ENCODE results near the gene NES. TPM values are rescaled to one million over a fixed set of nuclear protein-coding genes. Genes with fewer than 3 reads are reported as not detected.

Gene NES
- polyA plus RNA-seq, 3 donors = not detected

- H3K79me2 ChIP-seq (ENCODE audit: insufficient read depth, low read length) = no peaks in the 10 kb centered on the region
- no peak overlapping the region for H3K4me3 ChIP-seq (replicated peaks in 1 of 3; ENCODE audit: low read depth in 2 of 3, low read length in 3 of 3)
- H4K20me1 ChIP-seq (ENCODE audit: insufficient read depth, low read length) = no peaks in the 10 kb centered on the region
- H3K4me3 Mint-ChIP-seq = peak overlapping the region in 1 of 2 donors; percentile 74
- peaks cover 64% of the 10 kb centered on the region for H3K4me1 Mint-ChIP-seq
- H3K36me3 Mint-ChIP-seq = peaks cover 0 to 3% of the 10 kb centered on the region in 2 donors
- peaks cover 62 to 69% of the 10 kb centered on the region in 2 donors for H3K4me1 ChIP-seq (ENCODE audit: control insufficient read depth in 1 of 2, insufficient read depth in 2 of 2, low read length in 2 of 2)
- WGBS (ENCODE audit: insufficient coverage) = 75% methylated on average over 6 of the region's 10 CpGs
- H3K36me3 ChIP-seq (replicated peaks in 1 of 2; ENCODE audit: control insufficient read depth in 1 of 2, insufficient read depth in 2 of 2, low read length in 2 of 2) = no peaks in the 10 kb centered on the region
- peaks cover 48 to 61% (median 52%) of the 10 kb centered on the region in 3 donors for H3K27me3 Mint-ChIP-seq (ENCODE audit: low read depth in 3 of 3)
- no peak for DNase-seq
- no peak for TF ChIP-seq CTCF (IDR thresholded peaks at IDR 0.05)
- no peak overlapping the region for H3K9ac ChIP-seq (ENCODE audit: insufficient read depth, low read length, poor library complexity, severe bottlenecking)
- peaks cover 27 to 50% of the 10 kb centered on the region in 2 donors for H3K27me3 ChIP-seq (ENCODE audit: control insufficient read depth in 2 of 2, insufficient read depth in 2 of 2, low read length in 2 of 2)
- H2AFZ ChIP-seq (ENCODE audit: insufficient read depth, low read depth, low read length, poor library complexity, severe bottlenecking) = no peak overlapping the region
- no peak overlapping the region for H3K27ac ChIP-seq (ENCODE audit: low read depth in 1 of 2, low read length in 2 of 2)
- peak overlapping the region; percentile 45 for H3K4me2 ChIP-seq (replicated peaks; ENCODE audit: extremely low read depth, low read length, poor library complexity, severe bottlenecking)
- intact Hi-C loops (cut with micrococcal nuclease) = no loop called here
- peaks cover 0 to 15% of the 10 kb centered on the region in 2 donors for H3K9me3 ChIP-seq (replicated peaks in 1 of 2; ENCODE audit: control insufficient read depth in 1 of 2, insufficient read depth in 1 of 2, low read length in 2 of 2)
- peaks cover 0 to 18% (median 7%) of the 10 kb centered on the region in 7 donors for H3K9me3 Mint-ChIP-seq
- peak overlapping the region in 4 of 7 donors; percentile 26 to 71 (median 50) for H3K27ac Mint-ChIP-seq
Observed at GRCh38 chr1:156658945-156659574, 18.1 kb downstream of the NES start.

- Histone ChIP-seq H3K4me1 (ENCODE audit: control insufficient read depth in 1 of 2, insufficient read depth in 2 of 2, low read length in 2 of 2) (peaks cover 60 to 63% of the 10 kb centered on the region in 2 donors), H3K4me2 (replicated peaks; ENCODE audit: extremely low read depth, low read length, poor library complexity, severe bottlenecking) (no peak overlapping the region), H3K36me3 (replicated peaks in 1 of 2; ENCODE audit: control insufficient read depth in 1 of 2, insufficient read depth in 2 of 2, low read length in 2 of 2) (no peaks in the 10 kb centered on the region), H3K27ac (ENCODE audit: low read depth in 1 of 2, low read length in 2 of 2) (no peak overlapping the region), H3K9ac (ENCODE audit: insufficient read depth, low read length, poor library complexity, severe bottlenecking) (no peak overlapping the region), H3K79me2 (ENCODE audit: insufficient read depth, low read length) (no peaks in the 10 kb centered on the region), H2AFZ (ENCODE audit: insufficient read depth, low read depth, low read length, poor library complexity, severe bottlenecking) (no peak overlapping the region), H3K27me3 (ENCODE audit: control insufficient read depth in 2 of 2, insufficient read depth in 2 of 2, low read length in 2 of 2) (peaks cover 29 to 53% of the 10 kb centered on the region in 2 donors), H4K20me1 (ENCODE audit: insufficient read depth, low read length) (no peaks in the 10 kb centered on the region), H3K4me3 (replicated peaks in 1 of 3; ENCODE audit: low read depth in 2 of 3, low read length in 3 of 3) (no peak overlapping the region), H3K9me3 (replicated peaks in 1 of 2; ENCODE audit: control insufficient read depth in 1 of 2, insufficient read depth in 1 of 2, low read length in 2 of 2) (peaks cover 0 to 15% of the 10 kb centered on the region in 2 donors)
- intact Hi-C loops (cut with micrococcal nuclease) = no loop called here
- Mint-ChIP-seq H3K4me3 (peak overlapping the region in 1 of 2 donors; percentile 88), H3K27me3 (ENCODE audit: low read depth in 3 of 3) (peaks cover 48 to 61% (median 57%) of the 10 kb centered on the region in 3 donors), H3K9me3 (peaks cover 0 to 18% (median 7%) of the 10 kb centered on the region in 7 donors), H3K36me3 (peaks cover 0 to 3% of the 10 kb centered on the region in 2 donors), H3K27ac (peak overlapping the region in 2 of 7 donors; percentile 30 to 70), H3K4me1 (peaks cover 60% of the 10 kb centered on the region)
- 96% methylated on average over 14 of the region's 14 CpGs for WGBS (ENCODE audit: insufficient coverage)
- DNase-seq = no peak
- no peak for TF ChIP-seq CTCF (IDR thresholded peaks at IDR 0.05)
Observed at GRCh38 chr1:156658496-156658895, 18.7 kb downstream of the NES start.
